AG09319 (cell line): Measurements from ENCODE around the gene SPARCL1.

Experiments used
- DNase-seq: peaks from one replicate; pipeline ENCODE4 v3.0.0-alpha.2; 2010; ENCODE audit warnings: low read depth; ENCODE audit errors: extremely low read depth
- TF ChIP-seq, protein P1 (sequence below): IDR thresholded peaks from 2 replicates; pipeline ENCODE4 v1.5.1; 2011; ENCODE audit warnings: low read depth, mild to moderate bottlenecking, inconsistent platforms, low read length, moderate library complexity

Gene SPARCL1

GRCh38 chr4:87540146-87541058 lies 11.2 kb upstream of the SPARCL1 start:
- no peak for DNase-seq
- TF ChIP-seq, protein P1, sequence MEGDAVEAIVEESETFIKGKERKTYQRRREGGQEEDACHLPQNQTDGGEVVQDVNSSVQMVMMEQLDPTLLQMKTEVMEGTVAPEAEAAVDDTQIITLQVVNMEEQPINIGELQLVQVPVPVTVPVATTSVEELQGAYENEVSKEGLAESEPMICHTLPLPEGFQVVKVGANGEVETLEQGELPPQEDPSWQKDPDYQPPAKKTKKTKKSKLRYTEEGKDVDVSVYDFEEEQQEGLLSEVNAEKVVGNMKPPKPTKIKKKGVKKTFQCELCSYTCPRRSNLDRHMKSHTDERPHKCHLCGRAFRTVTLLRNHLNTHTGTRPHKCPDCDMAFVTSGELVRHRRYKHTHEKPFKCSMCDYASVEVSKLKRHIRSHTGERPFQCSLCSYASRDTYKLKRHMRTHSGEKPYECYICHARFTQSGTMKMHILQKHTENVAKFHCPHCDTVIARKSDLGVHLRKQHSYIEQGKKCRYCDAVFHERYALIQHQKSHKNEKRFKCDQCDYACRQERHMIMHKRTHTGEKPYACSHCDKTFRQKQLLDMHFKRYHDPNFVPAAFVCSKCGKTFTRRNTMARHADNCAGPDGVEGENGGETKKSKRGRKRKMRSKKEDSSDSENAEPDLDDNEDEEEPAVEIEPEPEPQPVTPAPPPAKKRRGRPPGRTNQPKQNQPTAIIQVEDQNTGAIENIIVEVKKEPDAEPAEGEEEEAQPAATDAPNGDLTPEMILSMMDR: no peak

DNA sequence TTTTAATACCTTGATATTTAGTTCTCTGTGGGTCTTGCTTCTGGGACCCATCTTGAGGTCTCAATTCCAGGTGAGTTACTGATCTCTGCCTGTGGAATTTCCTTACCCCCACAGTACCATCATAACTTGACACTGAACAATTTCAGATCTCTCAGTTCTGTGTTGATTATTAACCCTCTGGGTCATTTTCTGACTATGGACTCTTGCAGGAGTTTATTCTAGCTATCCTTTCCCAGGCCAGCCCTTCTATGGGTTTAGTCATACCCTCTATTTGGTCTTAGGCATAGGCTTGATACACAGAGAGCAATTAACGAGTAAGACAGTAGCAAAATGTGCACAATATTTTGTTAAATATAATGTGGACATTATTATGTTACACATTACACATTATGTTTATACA lies 3.7 kb upstream of the SPARCL1 start:
- TF ChIP-seq, protein P1: no peak
- DNase-seq: no peak

DNA sequence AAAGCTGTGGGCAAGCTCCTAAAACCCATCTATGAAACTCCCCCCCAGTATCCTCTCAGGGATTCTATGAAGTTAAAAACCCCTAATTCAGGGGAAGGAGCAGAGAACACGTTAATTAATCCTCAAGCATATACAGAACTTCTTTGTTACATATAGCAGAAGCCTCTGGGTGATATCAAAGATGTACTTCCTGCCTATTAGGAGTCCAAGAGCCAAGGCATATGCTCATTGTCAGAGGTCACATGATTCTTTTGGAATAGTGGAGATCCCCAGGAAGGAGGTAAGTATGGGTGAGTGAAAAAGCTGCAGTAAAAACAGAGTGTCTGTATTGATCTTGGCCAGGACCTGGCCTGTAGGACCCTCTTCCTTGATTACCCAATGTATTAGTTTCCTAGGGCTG lies 2.9 kb upstream of the SPARCL1 start:
- TF ChIP-seq, protein P1: no peak
- DNase-seq: no peak

DNA sequence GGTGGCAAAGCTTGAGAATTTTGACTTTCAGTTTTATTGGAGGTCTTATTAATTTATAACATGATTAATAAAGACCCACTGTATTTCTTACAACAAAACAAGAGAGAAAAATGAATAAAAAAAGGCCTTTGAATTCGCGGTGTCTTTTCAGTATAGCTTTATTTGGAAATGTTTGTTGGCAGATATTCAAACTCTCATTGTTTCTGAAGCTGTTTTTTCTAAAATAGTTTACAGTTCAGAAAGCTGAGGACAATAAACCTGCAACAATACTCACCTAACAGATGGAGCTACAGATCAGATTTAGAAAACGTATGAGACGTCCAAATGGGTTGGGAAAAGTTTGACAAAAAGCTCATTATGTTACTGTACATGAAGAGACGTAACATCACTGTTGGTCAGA lies 2.4 kb upstream of the SPARCL1 start:
- no peak for DNase-seq
- TF ChIP-seq, protein P1: no peak

DNA sequence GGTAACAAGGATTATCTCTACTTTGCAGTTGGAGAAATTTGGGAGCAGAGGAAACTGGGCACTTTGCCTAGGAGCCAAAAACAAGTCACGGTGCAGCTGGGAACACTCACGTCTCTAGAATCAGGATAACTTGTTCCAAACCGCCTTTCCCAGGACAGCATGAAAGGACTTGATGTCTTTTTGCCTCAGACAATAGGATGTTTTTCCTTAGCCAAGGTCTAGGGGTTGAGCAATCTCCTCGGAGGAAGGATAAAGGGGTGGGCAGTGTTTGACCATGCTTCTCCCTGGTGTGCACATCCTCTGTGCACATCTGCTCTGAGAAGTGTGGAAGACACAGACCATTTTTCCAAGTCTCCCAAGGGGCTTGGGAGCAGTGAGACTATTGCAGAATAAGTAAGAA lies 1.7 kb upstream of the SPARCL1 start:
- DNase-seq: peak; percentile 4

DNA sequence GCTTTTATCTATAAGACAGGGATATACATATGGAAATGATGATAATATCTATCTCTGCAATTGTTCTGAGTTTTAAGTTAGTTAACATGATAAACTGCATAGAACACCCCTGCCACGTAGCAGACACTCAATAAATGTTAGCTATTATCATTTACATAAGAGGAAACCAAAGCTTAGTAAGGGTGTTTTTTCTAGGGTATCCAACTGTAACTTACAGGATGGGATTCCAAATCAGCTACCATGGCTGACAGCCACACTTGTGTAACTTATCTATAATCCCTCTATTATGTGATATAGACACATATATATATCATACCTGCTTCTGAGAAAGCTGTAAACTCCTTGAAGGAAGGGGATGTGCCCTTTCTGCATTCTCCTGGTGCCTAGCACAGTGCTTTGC lies 1.1 kb upstream of the SPARCL1 start:
- TF ChIP-seq, protein P1: no peak

More for the DNA sequence above, 1.7 kb upstream of the SPARCL1 start:
- TF ChIP-seq, protein P1: no peak

GRCh38 chr4:87527431-87528220 lies 1.6 kb downstream of the SPARCL1 start:
- DNase-seq: no peak
- TF ChIP-seq, protein P1: no peak

More for the DNA sequence above, 1.1 kb upstream of the SPARCL1 start:
- no peak for DNase-seq
